ENCODE results near the gene KCNH2. TPM values are rescaled to one million over a fixed set of nuclear protein-coding genes. Genes with fewer than 3 reads are reported as not detected.

KCNH2 gene
- total and polyA plus RNA-seq, 2 of the 8 experiments (the other 6 are each of a cell fraction or from before 2014, with no cell fraction given), result 8.0 to 15.0 TPM

DNA sequence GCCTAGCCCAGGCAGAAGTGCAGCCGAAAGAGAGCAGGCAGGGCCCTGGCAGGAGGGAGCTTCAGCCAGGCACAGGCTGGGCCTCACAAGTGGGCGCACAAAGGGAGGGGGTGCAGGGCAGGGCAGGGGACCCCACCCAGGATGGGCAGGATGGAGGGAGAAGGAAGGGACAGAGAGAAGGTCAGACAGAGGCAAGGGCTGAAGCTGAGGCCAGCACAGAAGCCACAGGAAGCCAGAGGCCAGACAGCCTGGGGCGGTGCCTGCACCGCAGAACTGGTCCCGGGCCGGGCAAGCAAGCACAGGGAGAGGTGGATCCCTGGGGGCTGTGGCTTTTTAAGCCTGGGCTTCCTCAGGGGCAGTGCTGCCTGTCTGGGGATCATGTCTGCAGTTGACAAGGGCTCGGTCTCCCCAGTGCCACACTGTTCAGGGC lies 29.4 kb upstream of the KCNH2 start (continued):
- no peak for TF ChIP-seq JUN (IDR thresholded peaks at IDR 0.05; ENCODE audit: low read depth, low read length)
- TF ChIP-seq MAFK (IDR thresholded peaks at IDR 0.05; ENCODE audit: low read depth, low read length), result no peak

Measured in H1 (cell line).